ENCODE results near the gene TAOK1. TPM values are rescaled to one million over a fixed set of nuclear protein-coding genes. Genes with fewer than 3 reads are reported as not detected.
A peak's percentile ranks its signal among the peaks of the same experiment; 100 is the strongest.

TAOK1 gene
- total and polyA plus RNA-seq, 2 of the 13 experiments (the other 11 are each of a cell fraction or from before 2014, with no cell fraction given), result 14.1 to 23.0 TPM

- TF ChIP-seq PRDM15 (CRISPR knock-in tag; IDR thresholded peaks at IDR 0.05) (no peak), ZNF136 (CRISPR knock-in tag; IDR thresholded peaks at IDR 0.05; ENCODE audit: low read depth) (no peak), ZFP37 (CRISPR knock-in tag; IDR thresholded peaks at IDR 0.05; ENCODE audit: borderline replicate concordance) (no peak), GATAD1 (CRISPR knock-in tag; IDR thresholded peaks at IDR 0.05) (peak; percentile 71), SRSF1 (optimal IDR thresholded peaks at IDR 0.05; ENCODE audit: low read depth, low read length) (peak; percentile 49), JARID2 (CRISPR knock-in tag; IDR thresholded peaks at IDR 0.05; ENCODE audit: insufficient replicate concordance) (no peak), TMF1 (CRISPR knock-in tag; IDR thresholded peaks at IDR 0.05; ENCODE audit: low read depth) (no peak), HIC2 (CRISPR knock-in tag; IDR thresholded peaks at IDR 0.05; ENCODE audit: low read depth) (no peak; the same call in none of the 2 replicates), SSRP1 (CRISPR knock-in tag; IDR thresholded peaks at IDR 0.05) (no peak), ZSCAN9 (CRISPR knock-in tag; IDR thresholded peaks at IDR 0.05; ENCODE audit: borderline replicate concordance) (no peak; the same call in 1 of the 2 replicates), ONECUT2 (CRISPR knock-in tag; IDR thresholded peaks at IDR 0.05) (no peak), RFXANK (CRISPR knock-in tag; IDR thresholded peaks at IDR 0.05) (0 out of 2 replicates have a peak, but pooled peaks have one; percentile 4), HDAC6 (IDR thresholded peaks at IDR 0.05; ENCODE audit: low read depth, low read length) (no peak), RBFOX2 (IDR thresholded peaks at IDR 0.05; ENCODE audit: low read depth, low read length) (no peak), AGO2 (optimal IDR thresholded peaks at IDR 0.05; ENCODE audit: low read depth, low read length) (no peak), THAP7 (CRISPR knock-in tag; IDR thresholded peaks at IDR 0.05) (no peak), NCOA2 (CRISPR knock-in tag; IDR thresholded peaks at IDR 0.05) (peak; percentile 16; the same call in 1 of the 2 replicates), ZNF367 (CRISPR knock-in tag; IDR thresholded peaks at IDR 0.05; ENCODE audit: borderline replicate concordance) (no peak), SAFB2 (CRISPR knock-in tag; IDR thresholded peaks at IDR 0.05; ENCODE audit: borderline replicate concordance, low read depth) (no peak; the same call in 1 of the 2 replicates), ZNF770 (CRISPR knock-in tag; IDR thresholded peaks at IDR 0.05) (peak; percentile 20; the same call in 1 of the 2 replicates), ZNF816 (CRISPR knock-in tag; IDR thresholded peaks at IDR 0.05; ENCODE audit: borderline replicate concordance) (no peak), CENPX (CRISPR knock-in tag; IDR thresholded peaks at IDR 0.05) (no peak)
These were observed 201.8 kb downstream of the TAOK1 start (continued) for GRCh38 chr17:29591737-29592608.

All from HepG2 (cell line).